IMR-90 (cell line): ENCODE results near the gene PARG. TPM values are rescaled to one million over a fixed set of nuclear protein-coding genes. Genes with fewer than 3 reads are reported as not detected.

Source experiments
- ATAC-seq: fragments of 200-7000 bp; cut with Tn5 transposase; 2 replicates; pipeline ENCODE4 v1.9.1; 2020; ENCODE audit warnings: low read depth, mild to moderate bottlenecking, moderate library complexity
- BruUV-seq: library from RNA; stranded (reverse); fragments of 400-500 nt; replicated peaks from 2 replicates; lab custom pipeline; 2021; lab: Mats Ljungman, UMichigan
- CTCF ChIA-PET: fragments of 300-600 bp; formaldehyde crosslinking; extraction: SDS; loops from one replicate; lab custom pipeline; 2021; ENCODE audit warnings: antibody characterized with exemption; lab: Yijun Ruan, JAX
- POLR2A ChIA-PET: fragments of 300-600 bp; sonication (Branson Sonifier 250); formaldehyde crosslinking; loops from one replicate; lab custom pipeline; 2022; ENCODE audit warnings: antibody characterized with exemption; ENCODE audit not compliant: unreplicated experiment; lab: Charles Lee
- DNase-seq: peaks from one replicate; pipeline ENCODE4 v3.0.0; 2013
- H2AFZ ChIP-seq: replicated peaks from 2 replicates; pipeline ENCODE3; 2013; ENCODE audit warnings: low read length, mild to moderate bottlenecking; ENCODE audit not compliant: poor library complexity
- H2AK5ac ChIP-seq: 2 replicates; pipeline ENCODE4 v1.6.1; 2013; ENCODE audit warnings: low read depth, low read length, inconsistent platforms
- H2AK9ac ChIP-seq: replicated peaks from 2 replicates; pipeline ENCODE3; 2013; ENCODE audit warnings: mild to moderate bottlenecking, low read depth, low read length, moderate library complexity; ENCODE audit not compliant: poor library complexity
- H2BK120ac ChIP-seq: 2 replicates; pipeline ENCODE4 v1.6.1; 2013; ENCODE audit warnings: low read depth, low read length, inconsistent platforms
- H2BK15ac ChIP-seq: 3 replicates; pipeline ENCODE4 v1.6.1; 2013; ENCODE audit warnings: low read depth, low read length, inconsistent platforms
- H2BK20ac ChIP-seq: 2 replicates; pipeline ENCODE4 v1.6.1; 2013; ENCODE audit warnings: low read depth, mild to moderate bottlenecking, inconsistent platforms, low read length, moderate library complexity
- H2BK5ac ChIP-seq: 2 replicates; pipeline ENCODE4 v1.6.1; 2013; ENCODE audit warnings: mild to moderate bottlenecking, low read depth, low read length, inconsistent platforms; ENCODE audit not compliant: poor library complexity, severe bottlenecking
- H3K14ac ChIP-seq: replicated peaks from 2 replicates; pipeline ENCODE4 v1.6.1; 2013; ENCODE audit warnings: low read depth, low read length, inconsistent platforms
- H3K18ac ChIP-seq: 2 replicates; pipeline ENCODE4 v1.6.1; 2013; ENCODE audit warnings: low read depth, low read length, control low read depth
- H3K23ac ChIP-seq: 2 replicates; pipeline ENCODE4 v1.6.1; 2013; ENCODE audit warnings: low read depth, low read length, inconsistent platforms
- H3K27ac ChIP-seq: 2 replicates; pipeline ENCODE4 v1.5.1; 2013; ENCODE audit warnings: mild to moderate bottlenecking, control low read depth, low read length; ENCODE audit not compliant: insufficient read depth
- H3K27me3 ChIP-seq: 2 replicates; pipeline ENCODE4 v1.6.1; 2013; ENCODE audit warnings: low read length; ENCODE audit not compliant: control insufficient read depth, insufficient read depth
- H3K36me3 ChIP-seq: 2 replicates; pipeline ENCODE4 v1.6.1; 2013; ENCODE audit warnings: low read length, mixed read lengths; ENCODE audit not compliant: control insufficient read depth, insufficient read depth
- H3K4ac ChIP-seq: 2 replicates; pipeline ENCODE4 v1.6.1; 2013; ENCODE audit warnings: low read depth, low read length, inconsistent platforms
- H3K4me1 ChIP-seq: 2 replicates; pipeline ENCODE4 v1.6.1; 2013; ENCODE audit warnings: low read length, mixed read lengths; ENCODE audit not compliant: control insufficient read depth, insufficient read depth
- H3K4me2 ChIP-seq: 2 replicates; pipeline ENCODE4 v1.6.1; 2013; ENCODE audit warnings: low read depth, mild to moderate bottlenecking, control low read depth, low read length, moderate library complexity
- H3K4me3 ChIP-seq: 2 replicates; pipeline ENCODE4 v1.5.1; 2013; ENCODE audit warnings: low read depth, mild to moderate bottlenecking, control low read depth, low read length, moderate library complexity; ENCODE audit not compliant: insufficient read depth
- H3K56ac ChIP-seq: 2 replicates; pipeline ENCODE4 v1.6.1; 2013; ENCODE audit warnings: low read length, inconsistent platforms; ENCODE audit not compliant: insufficient read depth; ENCODE audit errors: extremely low read depth
- H3K79me1 ChIP-seq, 2 experiments: 2 replicates each; pipeline ENCODE4 v1.6.1; 2013; ENCODE audit warnings: low read length in 2 of 2, inconsistent platforms in 1 of 2, low read depth in 1 of 2
- H3K9ac ChIP-seq: 2 replicates; pipeline ENCODE4 v1.6.1; 2013; ENCODE audit warnings: low read depth, low read length, control low read depth
- H3K9me1 ChIP-seq: 2 replicates; pipeline ENCODE4 v1.6.1; 2013; ENCODE audit warnings: low read length, inconsistent platforms; ENCODE audit not compliant: insufficient read depth
- H3K9me3 ChIP-seq: 2 replicates; pipeline ENCODE4 v1.6.1; 2013; ENCODE audit warnings: low read length; ENCODE audit not compliant: control insufficient read depth, insufficient read depth
- H4K20me1 ChIP-seq: 2 replicates; pipeline ENCODE4 v1.6.1; 2013; ENCODE audit warnings: low read length, inconsistent platforms; ENCODE audit not compliant: insufficient read depth
- H4K5ac ChIP-seq: 2 replicates; pipeline ENCODE4 v1.6.1; 2013; ENCODE audit warnings: mild to moderate bottlenecking, low read depth, low read length, control low read depth
- H4K8ac ChIP-seq, 2 experiments: 2 replicates each; pipeline ENCODE4 v1.6.1; 2013; ENCODE audit warnings: low read depth in 2 of 2, low read length in 2 of 2, control low read depth in 1 of 2, inconsistent platforms in 1 of 2
- H4K91ac ChIP-seq: 2 replicates; pipeline ENCODE4 v1.6.1; 2013; ENCODE audit warnings: low read depth, low read length, inconsistent platforms; ENCODE audit not compliant: insufficient read depth
- BHLHE40 ChIP-seq: fragments of 150-350 bp; IDR thresholded peaks from 2 replicates; pipeline ENCODE4 v1.6.1; 2016; ENCODE audit warnings: mild to moderate bottlenecking, low read depth, low read length
- CEBPB ChIP-seq: IDR thresholded peaks from 2 replicates; pipeline ENCODE4 v1.6.1; 2012; ENCODE audit warnings: low read depth, low read length, improper control_type of control experiment
- CHD1 ChIP-seq: IDR thresholded peaks from 2 replicates; pipeline ENCODE4 v1.6.1; 2012; ENCODE audit warnings: low read depth, low read length, improper control_type of control experiment
- FOS ChIP-seq: fragments of 150-350 bp; IDR thresholded peaks from 2 replicates; pipeline ENCODE4 v1.6.1; 2016; ENCODE audit warnings: low read depth, low read length
- MAFK ChIP-seq: IDR thresholded peaks from 2 replicates; pipeline ENCODE4 v1.6.1; 2012; ENCODE audit warnings: low read depth, low read length, improper control_type of control experiment
- MAZ ChIP-seq: IDR thresholded peaks from 2 replicates; pipeline ENCODE4 v1.6.1; 2012; ENCODE audit warnings: low read depth, mild to moderate bottlenecking, low read length, improper control_type of control experiment, moderate library complexity, borderline replicate concordance
- MXI1 ChIP-seq: IDR thresholded peaks from 2 replicates; pipeline ENCODE4 v1.6.1; 2012; ENCODE audit warnings: low read depth, mild to moderate bottlenecking, low read length, moderate library complexity, borderline replicate concordance
- NFE2L2 ChIP-seq: fragments of 150-350 bp; IDR thresholded peaks from 2 replicates; pipeline ENCODE4 v1.6.1; 2016; ENCODE audit warnings: low read depth, mild to moderate bottlenecking, low read length
- POLR2A ChIP-seq: IDR thresholded peaks from 2 replicates; pipeline ENCODE4 v1.6.1; 2012; ENCODE audit warnings: mild to moderate bottlenecking, low read depth, low read length
- RAD21 ChIP-seq: IDR thresholded peaks from 2 replicates; pipeline ENCODE4 v1.6.1; 2012; ENCODE audit warnings: low read length, improper control_type of control experiment
- RCOR1 ChIP-seq: IDR thresholded peaks from 2 replicates; pipeline ENCODE4 v1.6.1; 2012; ENCODE audit warnings: mild to moderate bottlenecking, low read length, improper control_type of control experiment; ENCODE audit not compliant: insufficient replicate concordance
- RFX5 ChIP-seq: IDR thresholded peaks from 2 replicates; pipeline ENCODE4 v1.8.0; 2012; ENCODE audit warnings: low read depth, mild to moderate bottlenecking, low read length, moderate library complexity
- SMC3 ChIP-seq: fragments of 150-350 bp; IDR thresholded peaks from 2 replicates; pipeline ENCODE4 v1.6.1; 2016; ENCODE audit warnings: low read depth, mild to moderate bottlenecking, antibody characterized with exemption, low read length, moderate library complexity
- WGBS, 2 experiments: methylation state at CpG; one replicate each; pipeline versions ENCODE4 v1.1.5 to v1.1.7; 2013; ENCODE audit warnings: missing lambda C conversion rate in 2 of 2; ENCODE audit not compliant: insufficient read length in 1 of 2; ENCODE audit errors: extremely low coverage in 2 of 2; 5-methylcytosine and 5-hydroxymethylcytosine counted together
- dilution Hi-C: fragments of 300-500 bp; cut with HindIII; formaldehyde crosslinking; loops from one replicate; pipeline ENCODE4 v1.14.3; 2018; ENCODE audit warnings: low sequenced_read_pairs; ENCODE audit not compliant: unreplicated experiment
- in situ Hi-C: fragments of 300-500 bp; cut with MboI; formaldehyde crosslinking; loops from 3 replicates; pipeline ENCODE4 v1.14.3; 2019; ENCODE audit warnings: low sequenced_read_pairs, inconsistent platforms, mixed read lengths
- intact Hi-C: fragments of 100-400 bp; cut with micrococcal nuclease; formaldehyde crosslinking; loops from 2 replicates; pipeline ENCODE4 v1.10.0; 2022
- polyA plus RNA-seq, 3 experiments: library from polyadenylated mRNA; depleted of rRNA; stranded (reverse); fragments of >200 nt; gene quantifications; 2 replicates each; pipeline ENCODE4 v1.2.3, GENCODE V29; 2012; ENCODE audit warnings: low replicate concordance in 1 of 3
- total RNA-seq: library from RNA; depleted of rRNA; stranded (reverse); fragments of >200 nt; gene quantifications from 2 replicates; pipeline ENCODE4 v1.2.3, GENCODE V29; 2012
- TF ChIP-seq, protein P1 (sequence below): conservative IDR thresholded peaks from 2 replicates; pipeline ENCODE4 v1.5.1; 2012; ENCODE audit warnings: mild to moderate bottlenecking, low read depth, low read length, improper control_type of control experiment
- TF ChIP-seq, protein P2 (sequence below): fragments of 150-350 bp; IDR thresholded peaks from 2 replicates; pipeline ENCODE4 v1.6.1; 2016; ENCODE audit warnings: low read depth, mild to moderate bottlenecking, low read length, moderate library complexity, borderline replicate concordance
- TF ChIP-seq, protein P3 (sequence below): fragments of 150-350 bp; IDR thresholded peaks from 2 replicates; pipeline ENCODE4 v1.6.1; 2017; ENCODE audit warnings: mild to moderate bottlenecking, antibody characterized with exemption, low read length, low read depth

PARG gene
- total and polyA plus RNA-seq, 2 of the 4 experiments (the other 2 are of a cell fraction), result 8.6 to 24.4 TPM

DNA sequence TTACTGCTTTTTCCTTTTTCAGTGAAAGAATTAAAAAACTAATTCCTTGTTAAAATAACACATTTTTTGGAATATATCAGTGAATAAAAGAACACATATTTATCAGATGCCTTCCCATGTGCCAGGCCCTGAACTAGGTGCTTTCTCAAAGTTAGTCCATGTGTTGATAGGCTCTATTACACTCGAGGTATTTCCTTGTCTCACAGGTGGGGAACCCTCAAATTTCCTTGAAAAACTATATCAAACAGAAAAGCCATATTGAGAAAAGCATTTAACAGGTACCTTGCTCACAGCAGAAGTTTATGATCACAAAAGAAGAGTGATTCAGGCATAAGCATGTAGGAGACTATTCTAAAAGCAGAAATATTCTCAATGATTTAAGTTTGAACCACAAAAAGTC lies 104.1 kb downstream of the PARG start:
- ChIA-PET CTCF (no interaction called here), POLR2A (no interaction called here)
- BruUV-seq, result no TSS peak
- Histone ChIP-seq H4K20me1 (no peaks in the 10 kb centered on the region), H3K4me2 (no peak overlapping the region), H3K9me1 (no peaks in the 10 kb centered on the region), H3K4ac (no peak overlapping the region), H3K79me1 (no peaks in the 10 kb centered on the region), H3K4me3 (no peak overlapping the region), H3K27ac (no peak overlapping the region), H2BK15ac (no peak overlapping the region), H4K91ac (no peak overlapping the region), H3K4me1 (no peaks in the 10 kb centered on the region; the same call in 1 of the 2 replicates), H3K14ac (no peak overlapping the region), H3K9ac (no peak overlapping the region), H2AK9ac (no peak overlapping the region), H2AFZ (no peak overlapping the region), H3K27me3 (no peaks in the 10 kb centered on the region), H2AK5ac (no peak overlapping the region), H4K8ac (no peak overlapping the region), H3K23ac (no peak overlapping the region), H2BK20ac (no peak overlapping the region), H3K18ac (no peak overlapping the region), H2BK5ac (no peak overlapping the region), H3K9me3 (no peaks in the 10 kb centered on the region), H3K36me3 (peaks cover 17% of the 10 kb centered on the region), H4K5ac (no peak overlapping the region), H2BK120ac (no peak overlapping the region), H3K56ac (no peak overlapping the region)
- TF ChIP-seq MXI1 (no peak), POLR2A (no peak), NFE2L2 (no peak), SMC3 (no peak), RCOR1 (no peak), RAD21 (no peak), FOS (no peak), RFX5 (no peak), BHLHE40 (no peak), MAZ (no peak), MAFK (no peak), CHD1 (no peak), CEBPB (no peak)
- TF ChIP-seq, protein P1, sequence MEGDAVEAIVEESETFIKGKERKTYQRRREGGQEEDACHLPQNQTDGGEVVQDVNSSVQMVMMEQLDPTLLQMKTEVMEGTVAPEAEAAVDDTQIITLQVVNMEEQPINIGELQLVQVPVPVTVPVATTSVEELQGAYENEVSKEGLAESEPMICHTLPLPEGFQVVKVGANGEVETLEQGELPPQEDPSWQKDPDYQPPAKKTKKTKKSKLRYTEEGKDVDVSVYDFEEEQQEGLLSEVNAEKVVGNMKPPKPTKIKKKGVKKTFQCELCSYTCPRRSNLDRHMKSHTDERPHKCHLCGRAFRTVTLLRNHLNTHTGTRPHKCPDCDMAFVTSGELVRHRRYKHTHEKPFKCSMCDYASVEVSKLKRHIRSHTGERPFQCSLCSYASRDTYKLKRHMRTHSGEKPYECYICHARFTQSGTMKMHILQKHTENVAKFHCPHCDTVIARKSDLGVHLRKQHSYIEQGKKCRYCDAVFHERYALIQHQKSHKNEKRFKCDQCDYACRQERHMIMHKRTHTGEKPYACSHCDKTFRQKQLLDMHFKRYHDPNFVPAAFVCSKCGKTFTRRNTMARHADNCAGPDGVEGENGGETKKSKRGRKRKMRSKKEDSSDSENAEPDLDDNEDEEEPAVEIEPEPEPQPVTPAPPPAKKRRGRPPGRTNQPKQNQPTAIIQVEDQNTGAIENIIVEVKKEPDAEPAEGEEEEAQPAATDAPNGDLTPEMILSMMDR, result no peak
- TF ChIP-seq, protein P2, sequence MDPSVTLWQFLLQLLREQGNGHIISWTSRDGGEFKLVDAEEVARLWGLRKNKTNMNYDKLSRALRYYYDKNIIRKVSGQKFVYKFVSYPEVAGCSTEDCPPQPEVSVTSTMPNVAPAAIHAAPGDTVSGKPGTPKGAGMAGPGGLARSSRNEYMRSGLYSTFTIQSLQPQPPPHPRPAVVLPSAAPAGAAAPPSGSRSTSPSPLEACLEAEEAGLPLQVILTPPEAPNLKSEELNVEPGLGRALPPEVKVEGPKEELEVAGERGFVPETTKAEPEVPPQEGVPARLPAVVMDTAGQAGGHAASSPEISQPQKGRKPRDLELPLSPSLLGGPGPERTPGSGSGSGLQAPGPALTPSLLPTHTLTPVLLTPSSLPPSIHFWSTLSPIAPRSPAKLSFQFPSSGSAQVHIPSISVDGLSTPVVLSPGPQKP, result no peak
- TF ChIP-seq, protein P3, sequence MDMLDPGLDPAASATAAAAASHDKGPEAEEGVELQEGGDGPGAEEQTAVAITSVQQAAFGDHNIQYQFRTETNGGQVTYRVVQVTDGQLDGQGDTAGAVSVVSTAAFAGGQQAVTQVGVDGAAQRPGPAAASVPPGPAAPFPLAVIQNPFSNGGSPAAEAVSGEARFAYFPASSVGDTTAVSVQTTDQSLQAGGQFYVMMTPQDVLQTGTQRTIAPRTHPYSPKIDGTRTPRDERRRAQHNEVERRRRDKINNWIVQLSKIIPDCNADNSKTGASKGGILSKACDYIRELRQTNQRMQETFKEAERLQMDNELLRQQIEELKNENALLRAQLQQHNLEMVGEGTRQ, result no peak
- WGBS, 2 experiments, result no CpG with 5 or more reads among the region's 1 CpG
- dilution Hi-C loops, result no loop called here
- in situ Hi-C loops, result no loop called here
- intact Hi-C loops, result no loop called here
- DNase-seq, result no peak
- no peak for ATAC-seq
